Middle frontal gyrus (tissue), 1 donor: ENCODE measurements around the gene CACNA1C.

Experiments
- DNase-seq: peaks from one replicate; pipeline ENCODE4 v3.0.0-alpha.2; 2015; ENCODE audit warnings: low spot score; ENCODE audit errors: extremely low spot score

CACNA1C gene

DNA sequence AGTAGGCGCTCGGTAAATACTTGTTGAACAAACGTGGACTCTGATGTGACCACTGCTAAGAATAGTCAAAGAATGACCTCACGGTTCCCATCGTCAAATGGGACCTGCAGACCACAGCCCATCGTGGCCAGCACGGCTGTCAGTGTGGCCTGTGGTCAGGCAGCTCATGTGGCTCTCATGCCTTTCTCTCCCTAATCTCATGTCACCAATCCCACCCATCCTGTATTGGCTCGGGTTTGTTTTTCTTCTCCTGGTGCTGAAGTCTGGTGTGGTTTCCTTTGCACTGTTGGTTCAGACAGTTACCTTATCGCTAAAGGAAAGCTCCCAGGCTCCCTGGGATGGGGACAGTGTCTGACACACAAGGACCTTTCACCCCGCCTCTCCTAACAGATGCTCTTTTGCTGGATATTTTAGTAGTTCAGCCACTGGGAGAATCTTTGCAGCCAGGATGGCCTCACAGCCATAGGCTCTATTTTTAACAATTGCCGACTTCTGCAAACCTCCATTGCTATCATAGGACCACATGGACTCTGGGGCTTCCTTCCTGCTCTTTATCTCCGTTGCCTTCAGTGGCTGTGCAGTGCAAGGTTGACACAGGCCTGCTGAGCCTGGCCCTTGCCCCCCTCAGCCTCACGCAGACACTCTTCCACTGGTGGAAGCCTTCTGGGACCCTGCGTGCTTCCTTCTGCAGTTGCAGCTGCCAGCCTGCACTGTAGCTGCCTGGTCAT lies 448.8 kb downstream of the CACNA1C start:
- no peak for DNase-seq

DNA sequence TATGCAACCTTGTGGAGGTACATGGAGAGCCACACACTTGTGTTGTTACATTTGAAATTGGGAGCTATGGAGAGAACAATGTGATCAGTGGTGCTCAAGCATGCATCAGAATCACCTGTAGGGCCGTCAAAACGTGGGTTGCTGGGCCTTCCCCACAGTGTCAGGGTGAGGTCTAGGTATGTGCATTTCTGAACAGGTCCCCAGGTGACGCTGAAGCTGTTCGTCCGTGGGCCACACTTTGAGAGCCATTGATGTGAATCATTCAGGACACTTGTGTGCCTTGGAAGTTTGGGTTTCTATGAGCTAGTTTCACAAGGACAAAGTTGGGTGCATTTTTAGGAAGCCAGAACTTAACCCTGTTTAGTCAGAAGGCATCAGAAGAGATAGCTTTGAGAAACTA lies 450.2 kb downstream of the CACNA1C start:
- DNase-seq, result no peak

DNA sequence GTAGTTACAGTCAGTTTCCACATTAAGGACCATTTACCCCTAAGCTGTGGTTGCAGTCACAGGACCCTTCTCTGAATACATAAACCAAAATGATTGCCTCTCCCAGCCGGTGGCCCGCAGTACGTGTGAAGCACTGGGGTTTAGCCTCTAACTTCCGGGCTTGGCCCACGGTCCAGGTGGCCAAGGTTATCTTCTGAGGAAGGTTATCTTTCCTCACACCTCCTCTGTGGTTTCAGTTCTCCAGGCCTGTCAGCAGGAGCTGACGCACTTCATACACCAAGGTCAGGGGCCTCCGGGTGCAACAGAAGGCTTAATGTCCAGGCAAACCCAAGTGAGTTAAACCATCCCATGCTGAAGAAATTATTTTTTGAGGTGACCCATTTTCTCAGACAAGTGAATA lies 451.0 kb downstream of the CACNA1C start:
- no peak for DNase-seq

DNA sequence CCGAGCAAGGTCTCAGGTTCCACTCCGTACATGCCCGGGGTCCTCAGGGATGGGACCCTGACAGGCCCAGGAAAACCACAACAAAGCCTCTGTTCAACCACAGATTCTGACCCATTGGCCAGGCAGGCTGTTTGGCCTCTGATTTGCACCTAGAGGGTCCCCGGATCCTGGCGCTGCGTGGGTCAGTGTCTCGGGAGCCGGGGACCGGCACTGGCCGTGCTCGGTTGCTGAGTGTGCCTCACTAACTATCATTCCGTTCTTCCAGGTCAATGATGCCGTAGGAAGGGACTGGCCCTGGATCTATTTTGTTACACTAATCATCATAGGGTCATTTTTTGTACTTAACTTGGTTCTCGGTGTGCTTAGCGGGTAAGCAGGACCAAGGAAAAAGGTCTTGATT lies 451.8 kb downstream of the CACNA1C start:
- no peak for DNase-seq

DNA sequence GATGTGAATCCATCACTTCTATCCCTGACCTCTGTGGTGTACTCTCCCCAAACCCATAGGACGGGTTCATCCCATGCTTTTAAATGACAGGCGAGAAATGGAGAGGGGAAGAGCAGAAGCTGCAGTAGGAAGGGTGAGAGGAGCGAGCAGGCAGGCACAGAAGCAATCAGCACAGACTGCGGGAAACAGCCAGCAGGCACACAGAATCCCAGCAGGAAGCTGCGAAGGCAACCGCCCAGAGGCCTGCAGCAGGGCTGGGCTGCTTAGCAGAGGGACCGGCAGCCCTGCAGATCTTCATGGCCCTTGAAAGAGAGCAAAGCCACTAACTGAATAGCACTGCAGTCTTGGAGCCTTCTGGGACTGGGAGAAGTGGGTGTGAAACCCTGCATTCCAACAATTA lies 455.0 kb downstream of the CACNA1C start:
- DNase-seq, result no peak

DNA sequence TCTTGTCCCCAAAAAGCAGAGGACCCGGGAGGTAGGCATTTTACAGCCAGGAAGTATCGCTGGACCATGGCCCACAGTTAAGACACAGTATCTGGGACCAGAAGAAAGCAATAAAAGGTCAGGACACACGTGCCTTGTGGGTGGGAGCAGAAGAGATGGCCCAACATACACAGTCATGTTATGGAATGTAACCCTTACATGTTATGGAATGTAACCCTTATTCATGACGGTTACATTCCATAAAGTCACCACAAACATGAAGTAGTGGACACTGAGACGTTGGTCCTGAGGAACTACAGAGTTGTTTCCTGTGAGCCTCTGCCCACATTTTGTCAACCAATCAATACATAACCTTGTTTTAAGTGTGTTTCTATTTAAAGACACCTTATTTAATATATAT lies 456.4 kb downstream of the CACNA1C start:
- no peak for DNase-seq

DNA sequence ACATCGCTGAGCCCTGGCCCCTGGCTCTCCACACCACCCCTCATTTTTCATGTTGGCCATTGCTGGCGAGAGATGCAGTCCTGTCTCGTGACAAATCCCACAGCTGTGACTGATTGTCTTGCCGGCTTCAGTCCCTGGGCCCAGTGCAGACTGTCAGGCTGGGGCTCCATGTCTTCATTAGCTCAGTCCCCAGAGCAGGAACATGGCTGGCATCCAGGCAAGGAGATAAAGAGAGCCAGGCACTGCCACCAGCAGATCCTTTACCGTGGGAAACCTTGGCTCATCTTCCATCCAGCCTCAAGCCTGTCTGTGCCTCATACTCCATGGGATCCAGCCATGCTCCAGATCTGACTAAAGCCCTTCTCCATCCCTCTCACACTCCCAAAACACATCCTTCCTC lies 457.3 kb downstream of the CACNA1C start:
- DNase-seq, result no peak

DNA sequence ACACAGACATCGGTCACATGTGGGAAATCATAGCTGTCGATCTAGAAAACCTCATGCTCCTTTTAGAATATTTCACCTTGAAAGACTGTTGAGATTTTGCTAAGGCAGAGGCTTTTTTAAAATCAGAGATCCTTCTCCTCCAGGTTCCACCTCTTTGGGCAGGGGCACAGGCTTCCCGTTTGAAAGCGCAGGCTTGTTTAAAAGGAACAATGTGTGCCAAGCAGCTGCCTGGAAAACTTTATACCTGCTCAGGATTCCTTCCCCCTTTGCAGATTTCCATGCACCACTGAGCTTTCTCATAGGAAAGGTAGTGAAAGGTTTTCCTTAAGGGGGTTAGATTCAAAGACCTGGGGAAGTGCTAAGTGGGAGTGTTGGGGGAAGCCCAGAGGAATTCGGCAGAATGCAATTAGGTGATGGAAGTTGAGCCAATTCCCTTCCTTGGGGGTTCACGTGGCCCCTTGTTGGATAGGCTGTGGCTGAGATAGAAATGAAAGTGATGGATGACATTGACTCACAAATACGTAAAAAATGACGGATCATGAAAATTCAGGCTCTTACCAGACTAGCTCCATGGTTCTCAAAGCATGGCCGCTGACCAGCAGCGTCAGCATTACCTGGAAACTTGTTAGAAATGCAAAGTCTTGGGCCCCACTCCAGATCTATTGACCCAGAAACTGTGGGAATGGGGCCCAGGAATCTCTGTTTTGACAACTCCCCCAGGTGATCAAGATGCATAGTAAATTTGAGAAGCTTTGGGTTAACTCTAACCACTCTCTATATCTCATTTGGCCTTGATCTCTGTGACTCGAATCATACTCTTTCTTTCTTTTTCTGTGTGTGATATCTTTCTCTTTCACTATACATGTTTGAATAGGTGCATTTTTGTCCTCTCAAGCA lies 460.6 kb downstream of the CACNA1C start:
- DNase-seq, result no peak

DNA sequence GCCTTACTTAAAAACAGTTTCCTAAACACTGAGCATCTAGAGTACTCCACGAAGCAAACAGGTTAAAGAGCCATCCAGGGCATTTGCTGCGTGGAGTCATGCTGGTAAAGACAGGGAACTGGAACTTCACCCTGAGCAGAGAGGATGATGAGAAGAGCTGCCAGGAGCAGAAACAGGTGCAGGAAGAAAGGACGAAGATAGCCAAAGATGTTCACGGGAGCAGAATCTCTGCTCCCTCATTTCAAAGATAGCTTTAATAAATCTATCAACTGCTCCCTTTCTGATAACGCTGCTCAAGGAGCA lies 461.2 kb downstream of the CACNA1C start:
- no peak for DNase-seq

DNA sequence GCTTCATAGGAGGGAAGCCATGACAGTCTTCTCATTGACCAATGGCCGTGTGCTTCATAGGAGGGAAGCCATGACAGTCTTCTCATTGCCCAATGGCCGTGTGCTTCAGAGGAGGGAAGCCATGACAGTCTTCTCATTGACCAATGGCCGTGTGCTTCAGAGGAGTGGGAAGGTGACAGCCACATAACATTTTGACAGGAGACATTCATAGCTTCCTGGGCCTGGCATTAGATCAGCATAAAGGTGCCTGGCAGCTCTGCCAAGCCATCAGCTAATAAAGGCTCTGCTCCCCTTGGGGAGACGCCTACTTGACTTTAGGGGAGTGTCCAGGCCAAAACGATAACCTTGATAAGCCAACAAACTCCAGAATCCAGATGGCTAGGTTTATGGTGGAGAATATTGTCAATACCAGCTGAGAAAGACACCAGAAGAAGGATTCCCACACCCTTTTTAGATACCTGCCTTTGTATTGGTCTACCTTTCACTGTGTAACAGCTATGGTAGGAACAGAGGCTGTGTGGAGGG lies 468.0 kb downstream of the CACNA1C start:
- DNase-seq, result no peak

DNA sequence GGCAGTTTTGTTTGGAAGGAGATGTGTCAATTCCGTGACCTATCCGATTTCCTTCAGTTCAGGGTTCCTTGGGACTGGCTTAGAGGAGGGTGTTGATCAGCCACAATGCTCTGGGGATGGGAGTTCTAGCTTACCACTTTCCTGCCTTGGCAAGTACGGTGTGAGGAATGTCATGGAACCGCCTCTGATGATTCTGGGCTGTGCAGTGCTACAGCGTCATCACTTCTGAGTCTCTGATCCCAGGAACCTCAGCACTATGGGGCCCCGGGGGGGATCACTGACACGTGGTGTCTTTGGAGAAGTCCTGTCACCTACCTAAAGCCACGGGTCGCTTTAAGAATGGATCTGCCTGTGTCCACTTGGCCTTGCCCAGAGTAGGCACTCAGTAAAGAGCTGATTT lies 470.5 kb downstream of the CACNA1C start:
- no peak for DNase-seq

DNA sequence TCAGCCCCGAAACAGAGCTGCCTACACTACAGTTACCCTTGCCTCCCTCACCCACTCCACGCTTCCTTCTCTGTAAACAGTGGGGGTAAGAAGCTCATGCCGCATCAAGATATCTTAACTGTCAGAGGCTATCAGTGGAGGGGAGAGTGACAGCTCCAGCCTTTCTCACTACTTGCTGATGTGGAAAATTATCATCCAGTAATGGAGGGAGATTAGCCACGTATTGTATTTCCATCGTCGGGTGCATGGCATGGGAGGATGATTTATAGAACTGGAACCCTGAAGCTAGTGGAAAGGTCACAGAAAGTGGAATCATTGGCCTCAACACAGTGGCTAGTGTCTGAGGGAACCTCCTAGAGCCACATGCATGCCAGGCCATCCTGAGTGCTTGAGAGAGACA lies 471.1 kb downstream of the CACNA1C start:
- DNase-seq, result no peak

DNA sequence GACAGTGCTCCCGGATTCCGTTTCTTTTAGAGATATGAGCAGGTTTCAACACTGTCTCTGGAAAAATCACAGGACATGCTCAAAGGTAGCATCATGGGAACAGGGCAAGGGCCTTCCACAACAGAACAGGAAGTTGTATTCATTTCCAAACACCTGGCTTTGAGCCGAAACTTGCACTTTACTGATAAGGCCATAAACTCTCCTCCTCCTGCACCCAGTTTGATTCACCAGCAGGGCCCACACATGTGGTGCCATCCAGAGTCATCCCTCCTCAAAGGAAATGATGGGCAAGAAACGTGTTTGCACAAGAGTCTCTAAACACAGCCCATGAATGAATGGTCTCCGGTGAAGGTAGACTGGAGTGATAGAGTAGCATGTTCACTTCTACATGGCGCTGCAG lies 473.6 kb downstream of the CACNA1C start:
- DNase-seq, result no peak

DNA sequence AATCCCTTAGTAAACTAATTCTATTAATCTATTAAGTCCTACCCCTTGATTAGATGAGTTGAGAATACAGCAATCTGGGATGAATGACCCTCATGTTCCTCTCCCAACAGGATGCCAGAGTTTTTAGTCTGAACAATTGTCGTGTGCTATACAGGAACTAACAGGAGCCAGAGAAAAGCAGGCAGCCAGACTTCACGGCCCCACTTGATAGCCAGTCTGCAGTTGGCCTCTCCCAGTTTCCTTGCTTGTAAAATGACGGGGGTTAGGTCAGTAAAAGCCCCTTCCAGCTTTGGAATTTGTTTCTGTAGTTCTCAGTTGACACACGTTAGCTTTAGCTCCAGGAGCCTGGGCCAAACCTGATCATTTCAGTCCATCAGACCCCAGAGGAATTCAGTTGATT lies 475.2 kb downstream of the CACNA1C start:
- DNase-seq, result no peak

DNA sequence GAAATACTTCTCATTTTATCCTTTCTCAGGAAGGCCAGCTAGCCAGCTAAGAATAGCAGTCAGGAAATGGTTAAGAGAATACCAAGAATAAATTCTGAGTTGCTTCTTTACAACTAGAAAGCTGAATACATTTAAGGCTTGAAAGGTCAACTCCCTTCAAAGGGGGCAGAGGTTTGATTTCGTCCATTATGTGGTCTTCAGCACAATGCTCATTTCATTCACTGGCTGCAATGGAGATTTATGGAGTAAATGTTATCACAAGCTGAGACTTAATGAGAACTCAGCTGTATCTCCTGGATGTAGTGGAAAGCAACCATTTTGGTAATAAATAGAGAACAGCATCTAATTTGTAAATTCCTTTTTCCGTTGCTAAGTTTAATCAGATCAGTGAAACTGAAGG lies 477.0 kb downstream of the CACNA1C start:
- DNase-seq, result no peak

DNA sequence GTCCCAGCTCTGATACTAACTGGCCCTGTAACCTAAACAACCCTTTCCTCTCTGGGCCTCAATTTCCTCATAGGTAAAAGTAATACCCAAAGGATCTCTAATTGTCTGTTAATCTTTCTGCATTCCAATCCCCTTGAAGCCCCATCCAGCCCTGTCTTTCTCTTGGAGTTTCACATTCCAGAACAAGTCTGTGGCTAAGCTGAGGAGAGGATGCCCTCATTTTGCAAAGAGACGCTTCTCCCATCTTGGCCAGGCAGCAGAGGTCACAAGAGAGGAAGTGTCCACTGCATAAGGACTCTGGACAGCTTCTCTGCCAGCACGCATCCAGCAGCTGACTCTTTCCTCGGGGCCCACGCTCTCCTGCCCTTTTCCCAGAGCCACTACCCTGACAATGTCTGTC lies 478.6 kb downstream of the CACNA1C start:
- no peak for DNase-seq

DNA sequence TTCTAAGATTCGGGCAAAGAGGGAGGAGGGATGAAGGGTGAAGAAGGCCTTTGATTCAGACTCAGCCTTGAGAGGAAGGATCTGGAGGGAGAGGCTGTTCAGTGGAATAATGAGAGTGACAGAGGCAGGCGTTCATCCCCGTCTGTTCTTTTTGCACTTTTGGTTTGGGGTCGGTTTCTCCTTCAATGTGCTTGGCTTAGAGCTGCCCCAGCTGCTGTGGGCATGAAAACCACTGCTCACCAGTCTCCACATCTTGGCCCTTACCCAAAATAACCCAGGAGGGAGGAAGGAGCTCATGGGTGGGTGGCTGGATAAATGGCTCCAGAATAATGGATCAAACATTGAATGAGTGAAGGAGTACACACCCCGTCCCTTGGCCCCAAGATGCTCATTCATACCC lies 480.2 kb downstream of the CACNA1C start:
- no peak for DNase-seq

DNA sequence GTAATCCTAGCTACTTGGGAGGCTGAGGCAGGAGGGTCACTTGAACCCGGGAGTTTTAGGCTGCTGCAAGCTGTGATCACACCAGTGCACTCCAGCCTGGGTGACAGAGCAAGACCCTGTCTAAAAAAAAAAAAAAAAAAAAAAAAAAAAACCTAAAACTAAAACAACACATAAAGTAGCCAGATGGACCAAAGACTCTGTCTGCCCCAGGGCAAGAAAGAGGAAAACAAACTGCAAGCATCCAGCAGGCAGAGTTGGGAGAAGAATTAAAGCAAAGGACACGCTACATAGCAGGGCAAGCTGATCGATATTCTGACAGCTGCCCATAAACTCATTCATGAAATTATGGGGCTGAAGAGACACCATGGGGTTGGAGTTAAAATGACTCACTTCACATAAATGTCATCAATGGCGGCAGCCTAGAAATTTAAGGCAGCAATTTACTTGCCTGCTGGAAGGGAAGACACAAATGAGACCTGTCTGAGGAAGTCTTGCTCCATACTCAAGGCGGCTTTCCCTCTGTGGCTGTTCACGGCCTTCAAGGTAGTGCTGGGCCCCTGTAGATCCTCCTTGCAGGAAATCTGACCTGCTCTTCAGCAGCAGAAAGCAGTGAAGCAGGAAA lies 482.9 kb downstream of the CACNA1C start:
- DNase-seq, result no peak

DNA sequence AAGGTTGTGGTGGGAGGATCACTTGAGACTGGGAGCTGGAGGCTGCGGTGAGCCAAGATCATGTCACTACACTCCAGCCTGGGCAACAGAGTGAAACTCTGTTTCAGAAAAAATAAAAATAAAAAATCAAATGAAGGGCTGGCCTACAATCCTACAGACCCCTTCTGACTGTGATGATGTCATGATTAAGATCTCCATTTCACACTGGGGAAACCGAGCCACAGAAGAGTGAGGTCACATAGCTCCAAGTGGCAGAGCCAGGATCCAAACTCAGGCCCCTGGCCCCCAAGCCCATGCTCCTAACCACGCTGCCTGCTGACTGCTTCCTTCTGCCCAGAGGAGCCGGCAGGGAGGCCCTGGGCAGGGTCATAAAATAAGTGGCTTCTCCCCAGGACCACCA lies 483.9 kb downstream of the CACNA1C start:
- no peak for DNase-seq

DNA sequence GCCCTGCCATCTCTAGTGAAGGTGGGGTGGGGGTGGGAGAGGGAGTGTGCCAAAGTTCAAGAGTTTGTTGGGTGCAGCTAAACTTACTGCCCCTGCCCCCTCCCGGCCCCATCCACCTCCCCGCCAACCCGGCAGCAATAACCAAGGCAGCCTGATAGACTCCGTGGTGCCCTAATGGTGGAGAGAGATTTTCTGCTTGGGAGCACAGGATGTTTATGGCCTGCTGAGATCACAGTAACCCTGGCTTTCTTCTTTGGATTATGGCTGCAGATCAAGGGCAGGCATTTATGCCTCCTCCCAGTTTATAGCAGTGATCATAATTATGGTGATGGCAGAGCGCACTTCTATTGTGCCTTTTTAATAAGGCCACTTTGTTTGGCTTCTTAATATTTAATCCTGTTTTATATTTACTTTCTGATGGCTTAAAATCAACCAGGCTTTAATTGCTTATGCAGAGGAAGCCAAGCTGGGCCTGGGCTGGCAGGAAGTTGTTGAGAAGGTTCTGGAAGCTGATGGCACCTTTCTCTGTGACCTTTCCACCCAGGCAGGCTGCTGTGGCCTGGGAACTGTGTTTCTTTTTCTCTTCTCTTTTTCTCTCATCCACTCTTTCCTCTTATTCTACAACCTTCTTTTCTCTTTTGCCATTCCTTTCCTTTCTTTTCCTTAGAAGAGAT lies 485.2 kb downstream of the CACNA1C start:
- no peak for DNase-seq

DNA sequence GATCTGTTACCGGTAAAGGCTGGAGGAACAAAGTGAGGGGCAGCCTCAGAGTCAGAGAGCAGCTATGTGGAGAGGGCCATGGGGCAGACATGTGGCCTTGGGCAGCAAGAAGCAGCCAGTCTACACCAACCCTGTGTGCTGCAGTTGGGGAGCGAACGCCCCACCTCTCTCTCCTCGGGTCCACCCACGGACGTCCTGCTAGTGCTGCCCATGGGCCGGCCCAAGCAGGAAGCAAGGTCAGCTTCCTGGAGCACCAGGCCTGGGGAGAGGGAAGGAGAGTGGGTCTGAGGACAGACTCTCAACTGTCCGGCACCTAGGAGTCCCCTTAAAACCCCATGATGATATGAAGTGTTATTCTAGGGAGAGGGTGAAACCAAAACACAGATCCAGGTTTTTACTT lies 487.2 kb downstream of the CACNA1C start:
- no peak for DNase-seq

DNA sequence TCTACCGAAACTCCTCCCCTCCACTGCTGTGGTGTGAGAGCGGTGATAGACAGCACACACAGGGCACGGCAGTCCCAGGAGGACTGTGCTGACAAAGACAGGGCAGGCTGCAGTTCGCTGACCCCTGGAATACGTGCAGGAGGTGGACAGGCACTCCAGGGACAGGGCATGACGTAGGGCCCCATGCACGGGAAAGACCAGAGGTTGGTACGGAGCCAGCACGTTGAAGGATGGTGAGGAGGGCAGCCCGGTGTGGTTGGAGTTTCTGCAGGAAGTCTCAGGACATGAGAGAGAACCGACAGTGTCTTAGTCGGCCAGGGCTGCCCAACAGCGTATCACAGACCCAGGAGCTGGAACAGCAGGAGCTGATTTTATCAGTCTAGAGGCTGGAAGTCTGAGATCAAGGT lies 487.8 kb downstream of the CACNA1C start:
- DNase-seq, result no peak
